ENCODE data around the gene EHD2. TPM values are rescaled to one million over a fixed set of nuclear protein-coding genes. Genes with fewer than 3 reads are reported as not detected.
A peak's percentile ranks its signal among the peaks of the same experiment; 100 is the strongest.

The EHD2 gene
- total and polyA plus RNA-seq, 2 of the 13 experiments (the other 11 are each of a cell fraction or from before 2014, with no cell fraction given): 0.09 to 0.28 TPM

DNA sequence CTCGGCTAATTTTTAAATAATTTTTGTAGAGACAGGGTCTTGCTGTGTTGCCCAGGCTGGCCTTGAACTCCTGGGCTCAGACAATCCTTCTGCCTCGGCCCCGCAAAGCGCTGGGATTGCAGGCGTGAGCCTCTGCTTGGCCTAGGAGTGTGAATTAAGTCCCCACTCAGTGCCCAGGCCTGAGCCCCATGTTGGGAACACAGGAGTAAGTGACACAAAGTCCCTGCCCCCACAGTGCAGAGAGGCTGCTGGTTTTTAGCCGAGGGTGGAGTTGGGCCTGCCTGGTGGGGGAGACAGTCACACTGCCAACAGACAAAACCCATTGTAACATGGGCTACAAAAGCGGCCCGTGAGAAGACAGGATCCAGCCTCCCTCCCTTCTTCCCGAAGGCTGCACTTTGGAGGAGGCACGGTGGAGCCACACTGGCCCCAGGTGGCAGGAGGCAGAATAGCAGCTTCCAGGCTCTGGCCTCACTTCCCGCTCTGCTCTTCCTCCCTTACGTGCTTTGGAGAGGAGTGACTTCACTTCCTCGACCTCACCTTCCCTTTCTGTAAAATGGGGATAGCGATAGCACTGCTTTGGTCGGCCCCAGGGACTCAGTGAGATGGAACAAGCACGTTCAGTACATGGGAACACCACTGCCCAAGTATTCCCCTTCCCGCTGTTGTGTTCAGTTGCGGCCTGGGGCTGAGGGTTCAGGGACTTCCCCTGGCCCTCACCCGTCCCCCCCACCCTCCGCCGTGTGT, 15.2 kb upstream of the EHD2 start (continued):
- TF ChIP-seq, protein P1, sequence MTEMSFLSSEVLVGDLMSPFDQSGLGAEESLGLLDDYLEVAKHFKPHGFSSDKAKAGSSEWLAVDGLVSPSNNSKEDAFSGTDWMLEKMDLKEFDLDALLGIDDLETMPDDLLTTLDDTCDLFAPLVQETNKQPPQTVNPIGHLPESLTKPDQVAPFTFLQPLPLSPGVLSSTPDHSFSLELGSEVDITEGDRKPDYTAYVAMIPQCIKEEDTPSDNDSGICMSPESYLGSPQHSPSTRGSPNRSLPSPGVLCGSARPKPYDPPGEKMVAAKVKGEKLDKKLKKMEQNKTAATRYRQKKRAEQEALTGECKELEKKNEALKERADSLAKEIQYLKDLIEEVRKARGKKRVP (CRISPR knock-in tag; IDR thresholded peaks at IDR 0.05): no peak
- TF ChIP-seq, protein P2, sequence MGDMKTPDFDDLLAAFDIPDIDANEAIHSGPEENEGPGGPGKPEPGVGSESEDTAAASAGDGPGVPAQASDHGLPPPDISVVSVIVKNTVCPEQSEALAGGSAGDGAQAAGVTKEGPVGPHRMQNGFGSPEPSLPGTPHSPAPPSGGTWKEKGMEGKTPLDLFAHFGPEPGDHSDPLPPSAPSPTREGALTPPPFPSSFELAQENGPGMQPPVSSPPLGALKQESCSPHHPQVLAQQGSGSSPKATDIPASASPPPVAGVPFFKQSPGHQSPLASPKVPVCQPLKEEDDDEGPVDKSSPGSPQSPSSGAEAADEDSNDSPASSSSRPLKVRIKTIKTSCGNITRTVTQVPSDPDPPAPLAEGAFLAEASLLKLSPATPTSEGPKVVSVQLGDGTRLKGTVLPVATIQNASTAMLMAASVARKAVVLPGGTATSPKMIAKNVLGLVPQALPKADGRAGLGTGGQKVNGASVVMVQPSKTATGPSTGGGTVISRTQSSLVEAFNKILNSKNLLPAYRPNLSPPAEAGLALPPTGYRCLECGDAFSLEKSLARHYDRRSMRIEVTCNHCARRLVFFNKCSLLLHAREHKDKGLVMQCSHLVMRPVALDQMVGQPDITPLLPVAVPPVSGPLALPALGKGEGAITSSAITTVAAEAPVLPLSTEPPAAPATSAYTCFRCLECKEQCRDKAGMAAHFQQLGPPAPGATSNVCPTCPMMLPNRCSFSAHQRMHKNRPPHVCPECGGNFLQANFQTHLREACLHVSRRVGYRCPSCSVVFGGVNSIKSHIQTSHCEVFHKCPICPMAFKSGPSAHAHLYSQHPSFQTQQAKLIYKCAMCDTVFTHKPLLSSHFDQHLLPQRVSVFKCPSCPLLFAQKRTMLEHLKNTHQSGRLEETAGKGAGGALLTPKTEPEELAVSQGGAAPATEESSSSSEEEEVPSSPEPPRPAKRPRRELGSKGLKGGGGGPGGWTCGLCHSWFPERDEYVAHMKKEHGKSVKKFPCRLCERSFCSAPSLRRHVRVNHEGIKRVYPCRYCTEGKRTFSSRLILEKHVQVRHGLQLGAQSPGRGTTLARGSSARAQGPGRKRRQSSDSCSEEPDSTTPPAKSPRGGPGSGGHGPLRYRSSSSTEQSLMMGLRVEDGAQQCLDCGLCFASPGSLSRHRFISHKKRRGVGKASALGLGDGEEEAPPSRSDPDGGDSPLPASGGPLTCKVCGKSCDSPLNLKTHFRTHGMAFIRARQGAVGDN (CRISPR knock-in tag; IDR thresholded peaks at IDR 0.05): peak; percentile 40
- TF ChIP-seq, protein P3, sequence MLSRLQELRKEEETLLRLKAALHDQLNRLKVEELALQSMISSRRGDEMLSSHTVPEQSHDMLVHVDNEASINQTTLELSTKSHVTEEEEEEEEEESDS (CRISPR knock-in tag; IDR thresholded peaks at IDR 0.05; ENCODE audit: borderline replicate concordance): no peak
- TF ChIP-seq NR3C1 (CRISPR knock-in tag; IDR thresholded peaks at IDR 0.05) (no peak), CREB1 (IDR thresholded peaks at IDR 0.05) (no peak), CREB1 (CRISPR knock-in tag; IDR thresholded peaks at IDR 0.05) (no peak), PAX8 (CRISPR knock-in tag; IDR thresholded peaks at IDR 0.05; ENCODE audit: borderline replicate concordance) (no peak), ZNF660 (CRISPR knock-in tag; IDR thresholded peaks at IDR 0.05; ENCODE audit: borderline replicate concordance, low read depth) (no peak), ZNF720 (CRISPR knock-in tag; IDR thresholded peaks at IDR 0.05) (no peak), CHD4 (IDR thresholded peaks at IDR 0.05; ENCODE audit: borderline replicate concordance, low read length) (no peak), SRY (CRISPR knock-in tag; IDR thresholded peaks at IDR 0.05) (no peak), HOXA3 (CRISPR knock-in tag; IDR thresholded peaks at IDR 0.05) (no peak), ZNF652 (CRISPR knock-in tag; IDR thresholded peaks at IDR 0.05; ENCODE audit: borderline replicate concordance, low read depth) (no peak), ZSCAN22 (CRISPR knock-in tag; IDR thresholded peaks at IDR 0.05) (no peak), ZNF446 (CRISPR knock-in tag; IDR thresholded peaks at IDR 0.05) (no peak), SALL2 (CRISPR knock-in tag; IDR thresholded peaks at IDR 0.05) (no peak), U2AF2 (IDR thresholded peaks at IDR 0.05; ENCODE audit: low read depth, low read length) (no peak)
- TF ChIP-seq, protein P4, sequence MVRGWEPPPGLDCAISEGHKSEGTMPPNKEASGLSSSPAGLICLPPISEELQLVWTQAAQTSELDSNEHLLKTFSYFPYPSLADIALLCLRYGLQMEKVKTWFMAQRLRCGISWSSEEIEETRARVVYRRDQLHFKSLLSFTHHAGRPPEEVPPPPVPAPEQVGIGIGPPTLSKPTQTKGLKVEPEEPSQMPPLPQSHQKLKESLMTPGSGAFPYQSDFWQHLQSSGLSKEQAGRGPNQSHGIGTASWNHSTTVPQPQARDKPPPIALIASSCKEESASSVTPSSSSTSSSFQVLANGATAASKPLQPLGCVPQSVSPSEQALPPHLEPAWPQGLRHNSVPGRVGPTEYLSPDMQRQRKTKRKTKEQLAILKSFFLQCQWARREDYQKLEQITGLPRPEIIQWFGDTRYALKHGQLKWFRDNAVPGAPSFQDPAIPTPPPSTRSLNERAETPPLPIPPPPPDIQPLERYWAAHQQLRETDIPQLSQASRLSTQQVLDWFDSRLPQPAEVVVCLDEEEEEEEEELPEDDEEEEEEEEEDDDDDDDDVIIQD (CRISPR knock-in tag; IDR thresholded peaks at IDR 0.05; ENCODE audit: low read depth): no peak
- TF ChIP-seq, protein P5, sequence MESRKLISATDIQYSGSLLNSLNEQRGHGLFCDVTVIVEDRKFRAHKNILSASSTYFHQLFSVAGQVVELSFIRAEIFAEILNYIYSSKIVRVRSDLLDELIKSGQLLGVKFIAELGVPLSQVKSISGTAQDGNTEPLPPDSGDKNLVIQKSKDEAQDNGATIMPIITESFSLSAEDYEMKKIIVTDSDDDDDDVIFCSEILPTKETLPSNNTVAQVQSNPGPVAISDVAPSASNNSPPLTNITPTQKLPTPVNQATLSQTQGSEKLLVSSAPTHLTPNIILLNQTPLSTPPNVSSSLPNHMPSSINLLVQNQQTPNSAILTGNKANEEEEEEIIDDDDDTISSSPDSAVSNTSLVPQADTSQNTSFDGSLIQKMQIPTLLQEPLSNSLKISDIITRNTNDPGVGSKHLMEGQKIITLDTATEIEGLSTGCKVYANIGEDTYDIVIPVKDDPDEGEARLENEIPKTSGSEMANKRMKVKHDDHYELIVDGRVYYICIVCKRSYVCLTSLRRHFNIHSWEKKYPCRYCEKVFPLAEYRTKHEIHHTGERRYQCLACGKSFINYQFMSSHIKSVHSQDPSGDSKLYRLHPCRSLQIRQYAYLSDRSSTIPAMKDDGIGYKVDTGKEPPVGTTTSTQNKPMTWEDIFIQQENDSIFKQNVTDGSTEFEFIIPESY (CRISPR knock-in tag; IDR thresholded peaks at IDR 0.05): peak; percentile 50; the same call in 1 of the 2 replicates
- TF ChIP-seq, protein P6, sequence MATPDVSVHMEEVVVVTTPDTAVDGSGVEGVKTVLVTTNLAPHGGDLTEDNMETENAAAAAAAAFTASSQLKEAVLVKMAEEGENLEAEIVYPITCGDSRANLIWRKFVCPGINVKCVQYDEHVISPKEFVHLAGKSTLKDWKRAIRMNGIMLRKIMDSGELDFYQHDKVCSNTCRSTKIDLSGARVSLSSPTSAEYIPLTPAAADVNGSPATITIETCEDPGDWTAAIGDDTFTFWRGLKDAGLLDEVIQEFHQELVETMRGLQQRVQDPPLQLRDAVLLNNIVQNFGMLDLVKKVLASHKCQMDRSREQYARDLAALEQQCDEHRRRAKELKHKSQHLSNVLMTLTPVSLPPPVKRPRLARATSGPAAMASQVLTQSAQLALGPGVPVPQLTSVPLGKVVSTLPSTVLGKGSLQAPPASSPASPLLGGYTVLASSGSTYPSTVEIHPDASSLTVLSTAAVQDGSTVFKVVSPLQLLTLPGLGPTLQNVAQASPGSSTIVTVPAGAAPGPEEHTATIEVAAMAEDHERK (CRISPR knock-in tag; IDR thresholded peaks at IDR 0.05; ENCODE audit: low read depth): no peak

Data from HepG2 (cell line).